ENCODE measurements around the gene CARD14.
"Not testable (repeated sequence)": the region's sequence is repeated elsewhere in the genome, so short reads cannot be mapped to it uniquely, and the experiment has no call there.

Gene CARD14

DNA sequence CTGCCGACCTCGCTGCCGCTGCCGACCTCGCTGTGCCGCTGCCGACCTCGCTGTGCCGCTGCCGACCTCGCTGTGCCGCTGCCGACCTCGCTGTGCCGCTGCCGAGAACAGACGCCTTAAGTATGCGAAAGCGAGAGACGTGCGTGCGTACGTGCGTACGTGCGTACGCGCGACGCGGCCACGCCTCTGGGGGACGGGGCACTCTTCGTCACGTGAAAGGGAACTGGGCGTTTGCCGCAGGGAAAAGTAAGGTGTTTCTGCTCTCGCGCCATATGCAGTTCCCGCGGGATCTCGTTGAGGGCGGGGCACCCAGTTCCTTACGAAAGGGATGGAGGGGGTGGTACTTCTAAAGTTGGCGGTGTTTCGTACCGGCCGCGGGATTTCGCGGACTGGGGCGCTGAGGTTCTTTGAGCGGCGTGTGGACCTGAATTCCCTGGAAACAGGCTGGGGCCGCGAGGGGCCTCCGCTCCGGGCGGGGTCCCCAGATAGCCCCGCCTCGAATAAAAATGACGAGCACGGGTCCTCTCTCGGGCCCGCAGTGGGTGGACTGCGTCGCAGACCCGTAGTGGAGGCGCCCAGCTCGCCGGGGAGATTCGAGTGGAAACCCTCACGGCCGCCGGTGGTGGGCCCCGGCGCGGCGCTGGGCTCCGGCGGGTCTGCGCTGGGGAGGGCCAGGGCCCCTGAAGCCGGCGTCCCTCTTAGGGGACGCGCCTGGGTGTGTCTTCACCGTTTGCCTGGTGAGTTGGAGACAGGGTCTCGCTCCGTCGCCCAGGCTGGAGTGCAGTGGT is 22.6 kb upstream of the CARD14 start, which contains the start of gene EIF4A3:
Gene EIF4A3, minus strand, starts transcription at position 94 of the 788 bp plus-strand sequence. CDS start 167 bp downstream, outside the sequence.
- DNase-seq (ENCODE audit: low read depth, low spot score): peak; percentile 90

DNA sequence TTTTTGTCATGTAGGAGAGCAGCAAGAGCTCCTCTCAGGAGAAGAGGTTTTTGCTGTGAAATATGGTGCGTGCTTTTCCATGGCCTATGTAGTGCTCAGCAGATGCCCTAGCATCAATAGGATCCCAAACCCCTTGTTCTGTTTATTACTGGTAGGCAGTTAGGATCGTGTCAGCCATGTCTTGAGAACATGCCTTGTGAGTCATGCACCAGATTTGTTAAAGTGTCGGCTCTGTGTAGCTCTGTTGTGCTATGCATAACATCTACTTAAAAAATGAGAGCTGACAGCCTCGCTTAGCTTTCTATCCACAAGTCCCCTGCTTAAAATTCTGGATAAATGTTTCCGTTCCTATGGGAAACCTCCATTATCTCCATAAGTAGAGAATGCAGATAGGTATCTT is 18.5 kb upstream of the CARD14 start:
- no peak for DNase-seq (ENCODE audit: low read depth, low spot score)

DNA sequence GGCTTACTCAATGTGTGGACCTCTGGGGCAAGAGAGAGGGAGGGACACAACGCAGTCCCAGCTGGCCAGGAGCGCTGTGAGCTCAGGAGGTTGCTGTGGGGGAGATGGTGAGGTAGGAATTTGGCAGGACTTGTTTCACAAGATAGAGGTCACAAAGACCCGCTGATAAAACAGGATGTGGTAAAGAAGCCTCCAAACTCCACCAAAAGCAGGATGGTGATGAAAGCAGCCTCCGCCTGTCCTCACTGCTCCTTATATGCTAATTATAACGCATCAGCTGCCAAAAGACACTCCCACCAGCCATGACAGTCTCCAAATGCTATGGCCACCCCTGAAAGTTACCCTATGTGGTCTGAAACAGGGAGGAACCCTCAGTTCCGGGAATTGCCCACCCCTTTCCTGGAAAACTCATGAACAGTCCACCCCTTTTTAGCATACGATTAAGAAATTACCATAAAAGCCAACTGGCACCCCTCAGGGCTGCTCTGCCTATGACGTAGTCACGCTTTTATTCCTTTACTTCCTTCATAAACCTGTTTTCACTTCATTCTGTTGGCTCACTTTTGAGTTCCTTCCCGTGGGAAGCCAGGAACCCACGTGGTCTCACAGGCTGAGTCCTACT is 17.6 kb upstream of the CARD14 start:
- no peak for DNase-seq (ENCODE audit: low read depth, low spot score)

DNA sequence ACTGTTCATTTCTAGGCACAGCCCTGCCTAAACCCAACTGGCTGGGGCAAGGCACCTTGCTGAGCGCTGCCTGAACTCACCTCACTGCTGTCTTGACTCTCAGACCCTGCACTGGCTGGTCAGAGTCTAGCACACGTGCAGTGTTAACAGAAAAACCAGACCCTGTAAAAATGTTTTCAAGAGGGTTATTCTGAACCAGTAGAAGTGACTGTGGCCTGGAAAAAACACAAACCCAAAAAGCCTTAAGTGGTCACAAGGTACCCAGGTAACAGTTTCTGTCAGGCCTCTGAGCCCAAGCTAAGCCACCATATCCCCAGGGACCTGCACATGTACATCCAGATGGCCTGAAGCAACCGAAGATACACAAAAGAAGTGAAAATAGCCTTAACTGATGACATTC is 16.8 kb upstream of the CARD14 start:
- DNase-seq (ENCODE audit: low read depth, low spot score): no peak

DNA sequence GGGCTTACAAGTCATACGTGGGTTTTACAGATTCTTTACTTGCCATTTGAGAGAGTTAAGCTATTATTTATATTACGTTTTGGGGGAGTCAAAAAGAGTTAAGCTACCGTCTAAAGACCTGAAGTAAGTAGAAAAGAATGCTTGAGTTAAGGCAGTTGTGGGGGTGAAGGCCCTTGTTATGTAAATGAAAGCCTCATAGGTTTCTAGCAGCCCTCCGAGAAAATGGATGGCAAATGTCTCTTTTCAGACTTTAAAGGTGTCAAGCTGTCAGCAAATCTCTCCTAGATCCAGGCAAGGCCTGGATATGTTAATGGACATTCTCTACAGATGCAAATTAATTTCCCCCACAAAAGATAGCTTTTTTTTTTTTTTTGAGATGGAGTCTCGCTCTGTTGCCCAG is 15.7 kb upstream of the CARD14 start:
- DNase-seq (ENCODE audit: low read depth, low spot score): no peak

DNA sequence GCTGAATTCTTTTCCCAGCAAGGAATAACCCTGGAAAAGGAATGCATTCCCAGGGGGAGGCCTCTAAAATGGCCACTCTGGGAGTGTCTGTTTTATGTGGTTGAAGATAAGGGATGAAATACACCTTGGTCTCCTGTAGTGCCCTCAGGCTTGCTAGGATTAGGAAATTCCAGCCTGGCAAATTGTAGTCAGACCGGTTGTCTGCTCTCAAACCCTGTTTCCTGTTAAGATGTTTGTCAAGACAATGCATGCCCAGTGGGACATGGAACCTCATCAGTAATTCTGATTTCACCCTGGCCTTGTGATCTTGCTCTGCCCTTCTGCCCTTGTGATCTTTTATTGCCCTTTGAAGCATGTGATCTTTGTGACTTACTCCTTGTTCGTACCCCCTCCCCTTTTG is 14.2 kb upstream of the CARD14 start:
- not testable (repeated sequence) for DNase-seq (ENCODE audit: low read depth, low spot score)

DNA sequence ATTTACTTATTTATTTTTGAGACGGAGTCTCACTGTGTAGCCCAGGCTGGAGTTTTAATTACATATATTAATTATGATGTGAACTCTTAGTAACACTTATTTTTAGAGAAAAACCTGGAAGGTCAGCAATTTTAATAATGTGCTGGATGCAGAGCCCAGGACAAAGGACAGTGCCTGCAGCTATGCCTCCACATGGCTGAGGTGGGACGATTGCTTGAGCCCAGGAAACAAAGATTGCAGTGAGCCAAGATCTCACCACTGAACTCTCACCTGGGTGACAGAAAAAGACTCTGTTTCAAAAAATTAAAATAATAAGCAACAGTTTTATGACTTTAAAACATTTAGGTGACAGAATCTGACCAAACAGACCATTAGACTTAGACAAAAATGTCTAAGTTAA is 11.0 kb upstream of the CARD14 start:
- DNase-seq (ENCODE audit: low read depth, low spot score): no peak

DNA sequence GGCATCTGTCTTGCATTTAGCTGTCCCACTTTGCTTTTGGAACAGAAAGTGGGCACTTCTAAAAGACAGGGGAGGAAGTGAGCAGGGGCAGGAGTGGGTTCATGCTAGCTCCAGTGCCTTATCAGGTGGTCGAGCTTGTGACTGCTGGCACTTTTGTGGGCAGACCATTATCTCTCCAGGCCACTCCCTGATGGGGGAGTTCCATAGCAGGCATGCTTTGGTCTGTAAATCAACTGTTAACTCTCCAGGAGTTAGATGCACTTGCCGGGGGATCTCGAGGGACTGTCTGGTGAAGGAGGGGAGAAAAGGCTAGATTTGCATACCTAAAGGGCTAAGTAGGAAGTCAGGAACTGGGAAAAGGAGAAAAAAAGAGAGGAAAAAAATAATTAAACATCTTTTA is 9.3 kb upstream of the CARD14 start:
- no peak for DNase-seq (ENCODE audit: low read depth, low spot score)

DNA sequence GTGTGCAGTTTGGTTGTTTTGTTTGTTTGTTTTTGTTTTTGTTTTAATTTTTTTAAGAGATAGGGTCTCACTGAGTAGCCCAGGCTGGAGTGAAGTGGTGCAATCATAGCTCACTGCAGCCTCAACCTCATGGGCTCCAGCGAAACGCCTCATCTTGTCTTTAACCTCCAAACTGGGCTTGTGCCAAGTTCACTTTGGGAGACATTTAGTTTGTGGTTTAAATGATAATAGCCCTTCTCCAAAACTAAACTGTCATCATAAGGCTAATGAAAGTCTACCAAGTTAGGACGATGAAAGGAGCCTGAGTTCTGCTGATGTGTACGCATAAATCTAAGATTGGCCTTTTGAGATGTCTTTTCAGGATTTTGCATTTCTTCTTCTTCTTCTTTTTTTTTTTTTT is 6.5 kb upstream of the CARD14 start:
- DNase-seq (ENCODE audit: low read depth, low spot score): no peak

DNA sequence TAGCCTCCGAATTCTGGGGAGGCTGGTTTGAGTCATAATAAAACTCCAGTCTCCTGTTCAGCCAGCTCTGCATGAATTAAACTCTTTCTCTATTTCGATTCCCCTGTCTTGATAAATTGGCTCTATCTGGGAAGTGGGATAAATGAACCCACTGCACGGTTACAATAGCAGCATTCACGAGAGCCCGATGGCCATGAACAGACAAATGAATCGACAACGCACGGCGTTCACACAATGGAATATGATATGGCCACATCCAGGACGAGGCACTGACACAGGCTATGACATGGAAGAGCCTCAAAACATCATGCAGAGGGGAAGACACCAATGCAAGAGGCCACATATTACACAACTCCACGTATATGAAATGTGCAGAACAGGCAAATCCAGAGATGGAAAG is 5.6 kb upstream of the CARD14 start:
- DNase-seq (ENCODE audit: low read depth, low spot score): no peak

DNA sequence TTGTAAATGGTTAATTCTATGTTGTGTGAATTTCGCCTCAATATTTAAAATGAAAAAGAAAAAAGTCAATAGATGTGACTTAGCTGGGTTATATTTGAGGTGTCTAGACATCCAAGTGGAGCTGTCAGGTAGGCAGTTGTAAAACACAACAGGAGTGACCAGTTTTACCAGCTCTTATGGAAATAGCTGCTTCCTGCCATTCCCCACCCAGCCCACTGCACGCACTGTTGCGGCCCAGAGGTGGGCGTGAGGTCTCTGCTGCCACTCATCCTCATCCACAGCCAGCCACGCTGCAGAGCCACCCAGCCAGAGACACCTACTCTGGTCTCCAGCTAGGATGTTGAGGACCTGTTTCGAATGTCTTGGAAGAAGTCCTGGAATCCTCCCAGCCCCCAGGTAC is 3.4 kb upstream of the CARD14 start:
- no peak for DNase-seq (ENCODE audit: low read depth, low spot score)

DNA sequence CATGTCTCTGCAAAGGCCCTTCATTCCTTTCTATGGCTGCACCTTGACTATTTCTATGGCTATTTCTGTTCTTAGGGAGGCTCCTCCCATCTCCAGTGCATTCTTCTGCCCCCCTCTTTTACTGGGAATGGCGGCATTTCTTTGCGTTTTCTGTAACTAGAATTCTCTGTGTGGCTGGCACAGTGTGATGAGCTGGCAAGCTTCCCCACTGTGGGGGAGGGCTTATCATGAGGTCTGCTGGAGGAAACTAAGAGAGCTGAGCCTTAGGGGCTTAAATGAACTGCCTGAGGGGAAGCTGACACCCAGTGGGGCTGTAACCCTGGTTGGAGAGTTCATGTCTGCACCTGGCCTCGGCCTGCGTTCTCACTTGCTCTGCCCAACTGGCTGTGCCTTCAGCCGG is 1.5 kb upstream of the CARD14 start:
- no peak for DNase-seq (ENCODE audit: low read depth, low spot score)

DNA sequence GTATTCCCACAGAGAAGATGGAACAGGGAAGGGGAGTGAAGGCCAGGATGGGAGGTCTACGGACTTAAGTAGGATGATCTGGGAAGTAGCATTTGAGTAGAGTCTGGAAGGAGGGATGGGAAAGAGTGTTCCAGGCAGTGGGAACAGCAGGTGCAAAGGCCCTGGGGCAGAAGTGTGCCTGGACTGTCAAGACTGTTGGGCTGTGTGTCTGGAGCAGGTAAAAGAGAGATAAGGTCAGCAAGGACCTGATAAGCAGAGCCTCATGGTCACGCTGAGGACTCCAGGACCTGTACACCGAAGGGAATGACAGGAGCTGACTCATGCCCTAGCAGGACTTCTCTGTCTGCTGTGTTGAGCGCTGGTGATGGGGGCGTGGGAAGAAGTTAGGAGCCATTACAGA is 723 bp upstream of the CARD14 start:
- DNase-seq (ENCODE audit: low read depth, low spot score): no peak

DNA sequence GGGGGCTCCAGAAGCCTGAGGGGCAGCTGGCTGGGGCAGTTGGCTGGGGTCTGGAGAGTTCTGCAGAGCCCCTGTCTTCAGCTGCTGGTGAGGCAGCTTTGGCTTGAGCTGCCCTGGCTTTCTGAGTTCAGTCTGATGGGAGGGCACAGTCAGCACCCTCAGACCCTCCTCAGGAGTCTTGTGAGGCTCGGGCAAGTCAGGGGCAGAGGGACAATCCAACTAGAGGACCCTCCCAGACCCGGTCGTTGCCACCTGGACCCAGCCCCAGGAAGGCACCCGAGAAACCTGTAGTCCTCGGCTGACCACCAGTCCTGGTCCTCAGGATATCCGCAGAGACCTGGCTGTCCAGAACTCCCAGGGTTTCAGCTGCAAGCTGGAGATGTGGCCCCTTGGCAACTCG is 1.9 kb downstream of the CARD14 start:
- no peak for DNase-seq (ENCODE audit: low read depth, low spot score)

DNA sequence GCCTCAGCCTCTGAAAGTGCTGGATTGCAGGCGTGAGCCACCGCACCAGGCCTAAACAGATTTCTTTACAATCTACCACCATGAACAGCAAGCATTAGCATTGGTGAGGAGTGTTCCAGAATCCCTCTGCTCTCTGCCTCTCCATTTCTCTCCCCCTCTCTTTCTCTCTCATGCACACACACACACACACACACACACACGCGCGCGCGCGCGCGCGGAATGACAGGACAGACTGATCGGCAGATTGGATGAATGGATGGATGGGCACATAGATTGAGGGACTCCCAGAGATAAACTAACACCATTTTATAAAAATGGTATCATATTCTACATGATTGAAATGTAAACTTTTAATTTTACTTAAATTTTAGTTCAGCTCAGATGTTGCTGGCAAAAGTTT is 3.3 kb downstream of the CARD14 start:
- DNase-seq (ENCODE audit: low read depth, low spot score): no peak

DNA sequence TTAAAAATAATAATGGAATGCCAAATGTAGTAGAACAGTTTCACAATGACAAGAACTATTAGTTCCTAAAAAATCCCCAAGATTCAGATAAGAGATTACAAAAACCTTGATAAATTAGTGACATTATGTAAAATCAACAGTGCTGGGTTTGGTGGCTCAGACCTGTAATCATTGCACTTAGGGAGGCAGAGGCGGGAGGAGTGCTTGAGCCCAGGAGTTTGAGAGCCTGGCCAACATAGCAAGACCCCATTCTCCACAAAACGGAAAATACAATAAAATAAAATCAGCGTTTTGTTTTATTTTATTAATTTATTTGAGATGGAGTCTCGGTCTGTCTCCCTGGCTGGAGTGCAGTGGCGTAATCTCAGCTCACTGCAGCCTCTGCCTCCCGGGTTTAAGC is 4.1 kb downstream of the CARD14 start:
- DNase-seq (ENCODE audit: low read depth, low spot score): no peak

DNA sequence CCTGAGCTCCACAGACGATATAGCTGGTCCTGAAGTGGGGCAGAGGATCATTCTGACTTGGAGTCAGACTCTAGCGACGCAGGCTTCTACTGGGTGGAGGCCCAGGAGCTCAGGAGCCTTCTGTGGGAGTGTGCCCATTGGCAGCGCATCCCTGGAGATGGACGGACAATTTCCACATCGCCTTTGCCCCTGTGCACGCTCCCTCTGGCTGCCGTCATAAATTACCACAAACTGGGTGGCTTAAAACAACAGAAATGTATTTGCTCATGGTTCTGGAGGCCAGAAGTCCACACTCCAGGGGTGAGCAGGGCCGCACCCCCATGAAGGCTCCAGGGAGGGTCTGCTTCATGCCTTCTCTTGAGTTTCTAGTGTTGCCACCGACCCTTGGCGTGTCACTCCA is 6.9 kb downstream of the CARD14 start:
- no peak for DNase-seq (ENCODE audit: low read depth, low spot score)

DNA sequence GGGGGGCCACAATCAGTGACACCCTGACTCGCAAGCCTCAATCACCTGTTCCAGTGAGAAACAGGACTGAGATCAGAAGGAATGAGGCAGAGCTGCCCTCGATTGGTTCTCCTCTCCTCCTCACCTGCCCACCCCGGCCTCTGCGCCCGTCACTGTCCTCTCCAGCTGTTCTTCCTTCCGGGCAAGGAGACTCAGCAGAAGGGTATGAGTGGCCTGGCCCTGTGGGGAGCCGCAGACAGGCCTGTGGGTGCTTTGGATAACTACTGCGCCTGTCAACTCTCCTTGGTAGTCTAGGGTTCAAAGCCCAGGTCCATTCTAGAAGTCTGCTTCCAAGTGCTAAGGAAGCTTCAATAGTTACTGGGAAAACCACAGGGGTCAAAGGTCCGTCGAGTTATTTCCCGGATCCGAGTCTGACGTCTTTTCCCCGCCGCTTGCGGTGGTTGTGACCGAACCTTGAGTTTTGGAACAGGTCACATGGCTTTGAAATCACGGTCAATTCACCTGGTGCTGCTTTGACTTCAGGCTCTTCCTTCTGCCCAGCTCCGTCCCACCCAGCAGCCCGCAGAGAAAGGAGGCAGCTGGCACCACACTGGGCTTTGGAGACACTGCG is 8.3 kb downstream of the CARD14 start:
- no peak for DNase-seq (ENCODE audit: low read depth, low spot score)

DNA sequence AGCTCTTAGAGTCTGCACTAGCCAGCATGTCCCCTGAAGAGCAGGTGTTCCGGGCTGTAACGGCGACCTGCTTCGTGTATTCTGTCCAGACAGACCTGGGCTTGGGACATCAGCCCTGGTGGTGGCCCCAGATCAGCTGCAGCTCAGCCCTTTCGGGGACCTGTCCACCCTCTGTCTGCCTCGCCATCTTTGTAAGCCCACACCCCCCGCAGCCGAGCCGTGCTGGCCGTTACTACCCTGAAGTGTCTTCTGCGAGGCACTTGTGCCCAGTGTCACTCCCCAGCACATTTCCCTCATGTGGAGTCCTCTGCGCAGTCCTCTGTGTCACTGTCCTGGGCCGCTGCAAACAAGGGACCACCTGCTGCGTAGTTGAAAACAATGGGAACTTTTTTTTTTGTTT is 10.4 kb downstream of the CARD14 start:
- DNase-seq (ENCODE audit: low read depth, low spot score): no peak

DNA sequence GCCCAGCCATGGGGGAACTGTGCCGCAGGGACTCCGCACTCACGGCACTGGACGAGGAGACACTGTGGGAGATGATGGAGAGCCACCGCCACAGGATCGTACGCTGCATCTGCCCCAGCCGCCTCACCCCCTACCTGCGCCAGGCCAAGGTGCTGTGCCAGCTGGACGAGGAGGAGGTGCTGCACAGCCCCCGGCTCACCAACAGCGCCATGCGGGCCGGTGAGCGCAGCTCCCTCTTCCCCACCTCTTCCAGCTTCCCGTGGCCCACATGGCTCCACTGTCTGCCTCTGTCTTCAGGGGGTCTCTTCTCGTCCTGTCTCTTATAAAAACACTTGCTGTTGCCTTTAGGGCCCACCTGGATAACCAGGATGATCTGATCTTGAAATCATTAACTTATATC is 11.6 kb downstream of the CARD14 start:
- no peak for DNase-seq (ENCODE audit: low read depth, low spot score)

DNA sequence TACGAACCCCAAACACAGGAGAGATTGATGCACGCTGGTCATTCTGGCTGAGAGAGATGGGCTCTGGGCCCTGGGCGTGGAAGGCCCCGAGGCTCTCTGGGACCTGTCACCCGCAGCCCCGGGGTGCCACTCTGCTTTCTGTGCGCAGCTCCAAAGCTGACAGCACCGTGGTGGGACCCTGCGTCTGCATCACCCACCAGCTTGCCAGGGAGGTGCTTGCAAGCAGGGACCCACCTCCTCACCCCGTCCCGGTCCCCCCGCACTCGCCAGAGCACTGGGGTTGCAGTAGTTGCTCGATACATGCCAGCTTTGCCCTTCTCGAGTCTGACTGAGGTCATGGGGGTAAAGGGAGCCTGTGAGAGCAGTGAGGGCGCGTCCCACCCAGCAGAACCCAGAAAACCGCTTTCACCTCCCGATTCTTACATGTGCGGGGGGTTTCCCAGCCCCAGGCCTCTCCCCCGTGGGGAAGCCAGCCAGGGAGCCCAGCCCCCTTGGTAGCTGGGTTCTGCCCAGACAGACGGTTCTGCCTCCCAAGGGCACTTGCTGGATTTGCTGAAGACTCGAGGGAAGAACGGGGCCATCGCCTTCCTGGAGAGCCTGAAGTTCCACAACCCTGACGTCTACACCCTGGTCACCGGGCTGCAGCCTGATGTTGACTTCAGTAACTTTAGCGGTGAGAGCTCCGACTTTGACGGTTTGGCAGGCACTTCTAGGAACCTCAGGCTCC is 12.5 kb downstream of the CARD14 start:
- DNase-seq (ENCODE audit: low read depth, low spot score): no peak

DNA sequence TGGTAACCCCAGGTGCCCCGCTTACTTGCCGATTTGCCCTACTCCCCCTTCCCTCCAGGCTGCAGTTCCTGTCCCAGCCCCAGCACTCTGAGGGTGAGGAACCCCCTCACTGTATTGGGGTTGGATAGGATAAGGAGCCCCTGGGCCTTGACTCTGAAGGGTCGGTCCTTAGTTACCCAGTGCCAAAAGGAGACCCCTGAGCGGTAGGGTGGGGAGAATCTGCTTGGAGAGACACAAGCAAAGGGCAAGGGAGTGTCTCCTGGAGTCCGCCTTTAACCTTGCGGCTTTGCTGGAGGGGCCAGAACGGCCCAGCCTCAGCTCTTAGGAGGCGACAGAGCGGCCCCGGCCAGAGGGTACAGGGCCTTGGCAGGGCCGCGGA is 13.0 kb downstream of the CARD14 start:
- no peak for DNase-seq (ENCODE audit: low read depth, low spot score)
